ENCODE data around the gene PTPRN2. TPM values are rescaled to one million over a fixed set of nuclear protein-coding genes. Genes with fewer than 3 reads are reported as not detected.

Gene PTPRN2
- total RNA-seq, 1 experiment from 2014 or later, result 1.1 TPM

GRCh38 chr7:157774495-157774894, 813.1 kb downstream of the PTPRN2 start:
- in situ Hi-C loops (cut with HindIII; ENCODE audit: low pct_unique_long_range_greater_than_20kb, low sequenced_read_pairs), result no loop called here
- CTCF ChIA-PET, result interaction anchor here (0.6 kb wide), 1 partner anchor 314 kb away, joined by 4 read pairs; no protein-coding TSS in a partner anchor
- TF ChIP-seq, protein P1, sequence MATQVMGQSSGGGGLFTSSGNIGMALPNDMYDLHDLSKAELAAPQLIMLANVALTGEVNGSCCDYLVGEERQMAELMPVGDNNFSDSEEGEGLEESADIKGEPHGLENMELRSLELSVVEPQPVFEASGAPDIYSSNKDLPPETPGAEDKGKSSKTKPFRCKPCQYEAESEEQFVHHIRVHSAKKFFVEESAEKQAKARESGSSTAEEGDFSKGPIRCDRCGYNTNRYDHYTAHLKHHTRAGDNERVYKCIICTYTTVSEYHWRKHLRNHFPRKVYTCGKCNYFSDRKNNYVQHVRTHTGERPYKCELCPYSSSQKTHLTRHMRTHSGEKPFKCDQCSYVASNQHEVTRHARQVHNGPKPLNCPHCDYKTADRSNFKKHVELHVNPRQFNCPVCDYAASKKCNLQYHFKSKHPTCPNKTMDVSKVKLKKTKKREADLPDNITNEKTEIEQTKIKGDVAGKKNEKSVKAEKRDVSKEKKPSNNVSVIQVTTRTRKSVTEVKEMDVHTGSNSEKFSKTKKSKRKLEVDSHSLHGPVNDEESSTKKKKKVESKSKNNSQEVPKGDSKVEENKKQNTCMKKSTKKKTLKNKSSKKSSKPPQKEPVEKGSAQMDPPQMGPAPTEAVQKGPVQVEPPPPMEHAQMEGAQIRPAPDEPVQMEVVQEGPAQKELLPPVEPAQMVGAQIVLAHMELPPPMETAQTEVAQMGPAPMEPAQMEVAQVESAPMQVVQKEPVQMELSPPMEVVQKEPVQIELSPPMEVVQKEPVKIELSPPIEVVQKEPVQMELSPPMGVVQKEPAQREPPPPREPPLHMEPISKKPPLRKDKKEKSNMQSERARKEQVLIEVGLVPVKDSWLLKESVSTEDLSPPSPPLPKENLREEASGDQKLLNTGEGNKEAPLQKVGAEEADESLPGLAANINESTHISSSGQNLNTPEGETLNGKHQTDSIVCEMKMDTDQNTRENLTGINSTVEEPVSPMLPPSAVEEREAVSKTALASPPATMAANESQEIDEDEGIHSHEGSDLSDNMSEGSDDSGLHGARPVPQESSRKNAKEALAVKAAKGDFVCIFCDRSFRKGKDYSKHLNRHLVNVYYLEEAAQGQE (IDR thresholded peaks at IDR 0.05; ENCODE audit: insufficient read depth in 1 of 2, low read depth in 2 of 2, low read length in 1 of 2), result no peak
- no peak for TF ChIP-seq POLR2AphosphoS5 (IDR thresholded peaks at IDR 0.05; ENCODE audit: low read depth, low read length)
- no peak for TF ChIP-seq CTCF (IDR thresholded peaks at IDR 0.05)
- no peak for TF ChIP-seq SIN3A (IDR thresholded peaks at IDR 0.05; ENCODE audit: borderline replicate concordance, insufficient read depth, low read depth, low read length)
- TF ChIP-seq TCF7L2 (IDR thresholded peaks at IDR 0.05; ENCODE audit: low read depth, low read length), result no peak

GRCh38 chr7:157773361-157773760, 814.3 kb downstream of the PTPRN2 start:
- Histone ChIP-seq H3K27me3 (ENCODE audit: control insufficient read depth, insufficient read depth, low read length) (peaks cover 4% of the 10 kb centered on the region; the same call in 1 of the 2 replicates), H3K27ac (ENCODE audit: low read length) (no peak overlapping the region), H3K36me3 (ENCODE audit: control insufficient read depth, insufficient read depth, low read length) (no peaks in the 10 kb centered on the region), H3K9me3 (ENCODE audit: control insufficient read depth, insufficient read depth, low read depth, low read length) (no peaks in the 10 kb centered on the region), H3K4me3 (ENCODE audit: low read depth in 2 of 2, low read length in 2 of 2) (no peak overlapping the region), H3K4me1 (ENCODE audit: control insufficient read depth, insufficient read depth, low read length) (no peaks in the 10 kb centered on the region)
- CTCF ChIA-PET, result no interaction called here
- in situ Hi-C loops (cut with HindIII; ENCODE audit: low pct_unique_long_range_greater_than_20kb, low sequenced_read_pairs), result no loop called here
- no peak for ATAC-seq
- no peak for DNase-seq (ENCODE audit: low read depth, low spot score)
- TF ChIP-seq SIN3A (IDR thresholded peaks at IDR 0.05; ENCODE audit: borderline replicate concordance, insufficient read depth, low read depth, low read length) (no peak), POLR2AphosphoS5 (IDR thresholded peaks at IDR 0.05; ENCODE audit: low read depth, low read length) (no peak)
- intact Hi-C loops (cut with micrococcal nuclease; ENCODE audit: unreplicated experiment), result no loop called here
- no TSS peak for BruUV-seq (replicated peaks)
- POLR2A ChIA-PET, result no interaction called here

More at GRCh38 chr7:157774495-157774894, 813.1 kb downstream of the PTPRN2 start:
- no peaks in the 10 kb centered on the region for H3K4me1 ChIP-seq (ENCODE audit: control insufficient read depth, insufficient read depth, low read length)
- H3K27me3 ChIP-seq (ENCODE audit: control insufficient read depth, insufficient read depth, low read length), result peaks cover 4% of the 10 kb centered on the region; the same call in 1 of the 2 replicates
- DNase-seq (ENCODE audit: low read depth, low spot score), result no peak
- intact Hi-C loops (cut with micrococcal nuclease; ENCODE audit: unreplicated experiment), result no loop called here
- POLR2A ChIA-PET, result no interaction called here
- ATAC-seq, result no peak
- H3K27ac ChIP-seq (ENCODE audit: low read length), result no peak overlapping the region
- H3K4me3 ChIP-seq (ENCODE audit: low read depth in 2 of 2, low read length in 2 of 2), result no peak overlapping the region
- BruUV-seq (replicated peaks), result no TSS peak
- no peaks in the 10 kb centered on the region for H3K36me3 ChIP-seq (ENCODE audit: control insufficient read depth, insufficient read depth, low read length)
- no peaks in the 10 kb centered on the region for H3K9me3 ChIP-seq (ENCODE audit: control insufficient read depth, insufficient read depth, low read depth, low read length)

DNA sequence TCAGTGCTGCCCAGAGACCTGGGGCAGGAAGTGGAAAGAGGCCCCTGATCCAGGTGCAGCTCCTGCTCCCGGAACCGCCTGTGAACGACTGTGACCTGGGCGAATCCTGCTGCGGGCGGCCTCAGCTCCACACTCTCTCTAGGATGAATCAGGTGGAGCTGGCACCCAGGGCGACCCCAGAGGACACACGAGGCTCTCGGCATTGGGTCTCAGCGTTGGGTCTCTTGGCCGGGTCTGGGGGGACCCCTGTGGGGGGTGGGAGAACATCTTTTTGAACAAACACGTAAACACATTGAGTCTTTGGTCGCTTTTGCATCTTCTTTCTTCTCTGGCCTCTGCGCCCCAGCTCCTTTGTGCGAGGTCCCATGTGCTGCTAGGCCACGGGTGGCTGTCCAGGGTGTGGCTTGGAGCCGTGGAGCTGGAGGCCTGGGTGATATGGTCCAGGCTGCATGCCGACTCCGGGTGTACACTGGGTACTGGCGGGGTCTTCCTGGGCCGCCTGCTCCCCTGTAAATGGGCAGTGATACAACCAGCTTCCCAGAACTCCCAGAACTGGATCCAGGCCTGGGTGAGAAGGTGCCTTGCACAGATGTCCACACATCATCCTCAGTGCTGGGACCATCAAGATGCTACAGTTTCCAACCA, 815.0 kb downstream of the PTPRN2 start:
- H3K36me3 ChIP-seq (ENCODE audit: control insufficient read depth, insufficient read depth, low read length), result no peaks in the 10 kb centered on the region
- ATAC-seq, result no peak
- H3K4me1 ChIP-seq (ENCODE audit: control insufficient read depth, insufficient read depth, low read length), result no peaks in the 10 kb centered on the region
- no peak for DNase-seq (ENCODE audit: low read depth, low spot score)
- no peaks in the 10 kb centered on the region for H3K9me3 ChIP-seq (ENCODE audit: control insufficient read depth, insufficient read depth, low read depth, low read length)
- peaks cover 4% of the 10 kb centered on the region; the same call in 1 of the 2 replicates for H3K27me3 ChIP-seq (ENCODE audit: control insufficient read depth, insufficient read depth, low read length)
- no peak overlapping the region for H3K4me3 ChIP-seq (ENCODE audit: low read depth in 2 of 2, low read length in 2 of 2)
- ChIA-PET POLR2A (no interaction called here), CTCF (no interaction called here)
- TF ChIP-seq CTCF (IDR thresholded peaks at IDR 0.05) (no peak), POLR2AphosphoS5 (IDR thresholded peaks at IDR 0.05; ENCODE audit: low read depth, low read length) (no peak), SIN3A (IDR thresholded peaks at IDR 0.05; ENCODE audit: borderline replicate concordance, insufficient read depth, low read depth, low read length) (no peak), TCF7L2 (IDR thresholded peaks at IDR 0.05; ENCODE audit: low read depth, low read length) (no peak)
- TF ChIP-seq, protein P1 (IDR thresholded peaks at IDR 0.05; ENCODE audit: insufficient read depth in 1 of 2, low read depth in 2 of 2, low read length in 1 of 2), result no peak
- H3K27ac ChIP-seq (ENCODE audit: low read length), result no peak overlapping the region
- in situ Hi-C loops (cut with HindIII; ENCODE audit: low pct_unique_long_range_greater_than_20kb, low sequenced_read_pairs) (no loop called here), intact Hi-C loops (cut with micrococcal nuclease; ENCODE audit: unreplicated experiment) (no loop called here)
- BruUV-seq (replicated peaks), result no TSS peak
